SK-N-SH (cell line): ENCODE measurements around the gene PCNX3. TPM values are rescaled to one million over a fixed set of nuclear protein-coding genes. Genes with fewer than 3 reads are reported as not detected.

Experiments
- CTCF ChIA-PET: fragments of 300-600, 350-600 bp; formaldehyde crosslinking; extraction: SDS; loops from one replicate; lab custom pipeline; 2021; lab: Yijun Ruan, JAX
- POLR2A ChIA-PET: fragments of 350-600 bp; sonication (Branson Sonifier 250); formaldehyde crosslinking; extraction: SDS; loops from one replicate; lab custom pipeline; 2020; ENCODE audit warnings: antibody characterized with exemption, inconsistent platforms; lab: Yijun Ruan, JAX
- DNase-seq: peaks from one replicate; pipeline ENCODE4 v3.0.0; 2012
- H2AFZ ChIP-seq: fragments of 200-600 bp; sonication (generic); 2 replicates; pipeline ENCODE4 v1.8.1; 2016; ENCODE audit warnings: antibody characterized with exemption, mild to moderate bottlenecking, low read depth
- H3F3A ChIP-seq: fragments of 200-600 bp; sonication (generic); replicated peaks from 2 replicates; pipeline ENCODE3; 2016; ENCODE audit warnings: antibody characterized with exemption, mild to moderate bottlenecking; ENCODE audit not compliant: insufficient read depth
- H3K27ac ChIP-seq, 2 experiments: fragments of 200-500 bp in 1 of 2; fragments of 200-600 bp in 1 of 2; sonication (Bioruptor generic) in 1 of 2; sonication (generic), shearing (Covaris generic) in 1 of 2; 2 replicates each; pipeline versions ENCODE4 v1.5.1 to v1.6.1; 2014 to 2016; ENCODE audit warnings: low read depth in 2 of 2, inconsistent platforms in 1 of 2, low read length in 1 of 2, mild to moderate bottlenecking in 1 of 2, mixed read lengths in 1 of 2
- H3K27me3 ChIP-seq: fragments of 200-600 bp; sonication (generic), shearing (Covaris generic); 2 replicates; pipeline ENCODE4 v1.6.1; 2016; ENCODE audit warnings: mixed run types; ENCODE audit not compliant: insufficient read depth
- H3K36me3 ChIP-seq, 2 experiments: fragments of 200-500 bp in 1 of 2; fragments of 200-600 bp in 1 of 2; sonication (Bioruptor generic) in 1 of 2; sonication (generic) in 1 of 2; replicated peaks in 1 of 2; 2 replicates each; pipeline versions ENCODE3 to v1.5.1; 2014 to 2016; ENCODE audit warnings: low read length in 1 of 2, mild to moderate bottlenecking in 1 of 2; ENCODE audit not compliant: insufficient read depth in 2 of 2, control insufficient read depth in 1 of 2
- H3K4me1 ChIP-seq, 2 experiments: fragments of 200-500 bp in 1 of 2; fragments of 200-600 bp in 1 of 2; sonication (Bioruptor generic) in 1 of 2; sonication (generic), shearing (Covaris generic) in 1 of 2; 2 replicates each; pipeline versions ENCODE4 v1.5.1 to v1.6.1; 2014 to 2016; ENCODE audit warnings: low read depth in 1 of 2, low read length in 1 of 2, mixed run types in 1 of 2; ENCODE audit not compliant: insufficient read depth in 2 of 2, control insufficient read depth in 1 of 2
- H3K4me2 ChIP-seq: fragments of 200-600 bp; sonication (generic), shearing (Covaris generic); 2 replicates; pipeline ENCODE4 v1.6.1; 2017; ENCODE audit warnings: mixed run types
- H3K4me3 ChIP-seq, 2 experiments: fragments of 200-500 bp in 1 of 2; fragments of 200-600 bp in 1 of 2; sonication (Bioruptor generic) in 1 of 2; sonication (generic), shearing (Covaris generic) in 1 of 2; 2 replicates each; pipeline versions ENCODE4 v1.5.1 to v1.8.1; 2014 to 2016; ENCODE audit warnings: low read depth in 2 of 2, inconsistent platforms in 1 of 2, low read length in 1 of 2, mild to moderate bottlenecking in 1 of 2, mixed read lengths in 1 of 2, moderate library complexity in 1 of 2
- H3K79me2 ChIP-seq: fragments of 200-600 bp; sonication (generic); 2 replicates; pipeline ENCODE4 v1.8.1; 2017; ENCODE audit warnings: mild to moderate bottlenecking; ENCODE audit not compliant: insufficient read depth
- H3K9ac ChIP-seq: fragments of 200-600 bp; sonication (generic); 2 replicates; pipeline ENCODE4 v1.6.1; 2017; ENCODE audit warnings: mixed run types
- H3K9me2 ChIP-seq: fragments of 200-600 bp; sonication (generic); 2 replicates; pipeline ENCODE4 v1.6.1; 2017; ENCODE audit warnings: mixed run types
- H3K9me3 ChIP-seq: fragments of 200-600 bp; sonication (generic); 2 replicates; pipeline ENCODE4 v1.6.1; 2017; ENCODE audit warnings: mixed run types, mild to moderate bottlenecking, moderate library complexity
- H4K20me1 ChIP-seq: fragments of 200-600 bp; sonication (generic); 2 replicates; pipeline ENCODE4 v1.6.1; 2017; ENCODE audit warnings: mild to moderate bottlenecking, mixed run types; ENCODE audit not compliant: insufficient read depth
- CHD2 ChIP-seq: fragments of 150-350 bp; IDR thresholded peaks from 2 replicates; pipeline ENCODE4 v1.6.1; 2018; ENCODE audit warnings: low read length; ENCODE audit not compliant: partially characterized antibody
- ELF1 ChIP-seq: IDR thresholded peaks from 2 replicates; pipeline ENCODE4 v1.4.0; 2012
- EZH2phosphoT487 ChIP-seq: fragments of 200-600 bp; sonication (generic); IDR thresholded peaks from 2 replicates; pipeline ENCODE4 v1.6.1; 2017; ENCODE audit warnings: low read depth, mixed run types, mild to moderate bottlenecking, antibody characterized with exemption, moderate library complexity, borderline replicate concordance
- FOSL2 ChIP-seq: IDR thresholded peaks from 2 replicates; pipeline ENCODE4 v1.4.0; 2012; ENCODE audit warnings: low read depth, mild to moderate bottlenecking, moderate library complexity, borderline replicate concordance
- FOXM1 ChIP-seq: IDR thresholded peaks from 2 replicates; pipeline ENCODE4 v1.4.0; 2012; ENCODE audit warnings: low read depth, mild to moderate bottlenecking
- GABPA ChIP-seq: IDR thresholded peaks from 2 replicates; pipeline ENCODE4 v1.4.0; 2012; ENCODE audit warnings: low read depth, mild to moderate bottlenecking
- GATA2 ChIP-seq: sonication (generic); formaldehyde crosslinking; IDR thresholded peaks from 2 replicates; pipeline ENCODE4 v1.5.0; 2020; ENCODE audit warnings: mild to moderate bottlenecking, missing genetic modification reagents
- JUND ChIP-seq: IDR thresholded peaks from 2 replicates; pipeline ENCODE4 v1.4.0; 2012
- NRF1 ChIP-seq: IDR thresholded peaks from 2 replicates; pipeline ENCODE4 v1.6.1; 2012; ENCODE audit warnings: low read depth, mild to moderate bottlenecking, low read length
- POLR2AphosphoS5 ChIP-seq: IDR thresholded peaks from 2 replicates; pipeline ENCODE4 v1.6.1; 2012; ENCODE audit warnings: low read depth, low read length
- RCOR1 ChIP-seq: fragments of 150-350 bp; IDR thresholded peaks from 2 replicates; pipeline ENCODE4 v1.6.1; 2017; ENCODE audit warnings: antibody characterized with exemption, low read length
- RFX5 ChIP-seq: IDR thresholded peaks from 2 replicates; pipeline ENCODE4 v1.6.1; 2012; ENCODE audit warnings: mild to moderate bottlenecking, improper control_type of control experiment, low read length
- RXRA ChIP-seq: IDR thresholded peaks from 2 replicates; pipeline ENCODE4 v1.4.0; 2012; ENCODE audit warnings: low read depth, mild to moderate bottlenecking, borderline replicate concordance
- SMC3 ChIP-seq: IDR thresholded peaks from 2 replicates; pipeline ENCODE4 v1.6.1; 2012; ENCODE audit warnings: low read depth, low read length, improper control_type of control experiment
- TAF1 ChIP-seq: IDR thresholded peaks from 2 replicates; pipeline ENCODE4 v1.6.1; 2012; ENCODE audit warnings: low read depth, mild to moderate bottlenecking, low read length, moderate library complexity, borderline replicate concordance
- YY1 ChIP-seq: IDR thresholded peaks from 2 replicates; pipeline ENCODE4 v1.4.0; 2012; ENCODE audit warnings: low read depth, mild to moderate bottlenecking
- WGBS: methylation state at CpG from one replicate; pipeline ENCODE4 v1.1.6; 2017; ENCODE audit warnings: low lambda C conversion rate; 5-methylcytosine and 5-hydroxymethylcytosine counted together
- polyA plus RNA-seq, 3 experiments: library from polyadenylated mRNA; depleted of rRNA; stranded (reverse); fragments of >200 nt; gene quantifications; 2 replicates each; pipeline ENCODE4 v1.2.3, GENCODE V29; 2012
- TF ChIP-seq, protein P1 (sequence below): fragments of 200-600 bp; sonication (generic); IDR thresholded peaks from 2 replicates; pipeline ENCODE4 v1.6.1; 2017; ENCODE audit warnings: antibody characterized with exemption, mild to moderate bottlenecking, moderate library complexity
- TF ChIP-seq, protein P2 (sequence below): fragments of 150-350 bp; IDR thresholded peaks from 2 replicates; pipeline ENCODE4 v1.6.1; 2016; ENCODE audit warnings: mild to moderate bottlenecking, low read depth, low read length
- TF ChIP-seq, protein P3 (sequence below): IDR thresholded peaks from 2 replicates; pipeline ENCODE4 v1.6.1; 2012; ENCODE audit warnings: mild to moderate bottlenecking, low read depth, low read length, moderate library complexity
- TF ChIP-seq, protein P4 (sequence below): fragments of 150-350 bp; IDR thresholded peaks from 2 replicates; pipeline ENCODE4 v1.6.1; 2017; ENCODE audit warnings: antibody characterized with exemption, low read length, low read depth, borderline replicate concordance

PCNX3 gene
- polyA plus RNA-seq, 1 of the 3 experiments (the other 2 are of a cell fraction): 33.7 TPM

DNA sequence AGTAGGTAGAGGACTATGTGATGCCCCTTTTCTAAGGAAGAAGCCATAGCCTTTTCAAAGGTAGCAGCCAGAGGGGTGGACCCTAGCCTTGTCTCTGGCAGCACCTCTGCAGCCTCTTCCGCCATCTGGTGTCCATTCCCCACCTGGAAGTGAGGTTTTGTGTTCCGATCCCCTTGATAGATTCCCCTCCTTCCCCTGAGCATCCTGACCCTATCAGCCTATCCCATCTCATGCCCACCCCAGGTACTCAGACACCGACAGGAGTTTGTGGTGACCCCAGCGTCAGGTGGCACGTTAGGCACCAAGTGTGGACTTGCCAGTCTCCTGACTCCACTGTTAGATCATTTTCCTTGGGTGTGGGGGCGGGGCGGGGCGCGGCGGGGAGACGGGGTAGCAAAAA lies 43.6 kb upstream of the PCNX3 start (continued):
- TF ChIP-seq, protein P1, sequence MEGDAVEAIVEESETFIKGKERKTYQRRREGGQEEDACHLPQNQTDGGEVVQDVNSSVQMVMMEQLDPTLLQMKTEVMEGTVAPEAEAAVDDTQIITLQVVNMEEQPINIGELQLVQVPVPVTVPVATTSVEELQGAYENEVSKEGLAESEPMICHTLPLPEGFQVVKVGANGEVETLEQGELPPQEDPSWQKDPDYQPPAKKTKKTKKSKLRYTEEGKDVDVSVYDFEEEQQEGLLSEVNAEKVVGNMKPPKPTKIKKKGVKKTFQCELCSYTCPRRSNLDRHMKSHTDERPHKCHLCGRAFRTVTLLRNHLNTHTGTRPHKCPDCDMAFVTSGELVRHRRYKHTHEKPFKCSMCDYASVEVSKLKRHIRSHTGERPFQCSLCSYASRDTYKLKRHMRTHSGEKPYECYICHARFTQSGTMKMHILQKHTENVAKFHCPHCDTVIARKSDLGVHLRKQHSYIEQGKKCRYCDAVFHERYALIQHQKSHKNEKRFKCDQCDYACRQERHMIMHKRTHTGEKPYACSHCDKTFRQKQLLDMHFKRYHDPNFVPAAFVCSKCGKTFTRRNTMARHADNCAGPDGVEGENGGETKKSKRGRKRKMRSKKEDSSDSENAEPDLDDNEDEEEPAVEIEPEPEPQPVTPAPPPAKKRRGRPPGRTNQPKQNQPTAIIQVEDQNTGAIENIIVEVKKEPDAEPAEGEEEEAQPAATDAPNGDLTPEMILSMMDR: peak; percentile 58
- TF ChIP-seq ELF1: no peak
- TF ChIP-seq, all 33 proteins: peak for 3

DNA sequence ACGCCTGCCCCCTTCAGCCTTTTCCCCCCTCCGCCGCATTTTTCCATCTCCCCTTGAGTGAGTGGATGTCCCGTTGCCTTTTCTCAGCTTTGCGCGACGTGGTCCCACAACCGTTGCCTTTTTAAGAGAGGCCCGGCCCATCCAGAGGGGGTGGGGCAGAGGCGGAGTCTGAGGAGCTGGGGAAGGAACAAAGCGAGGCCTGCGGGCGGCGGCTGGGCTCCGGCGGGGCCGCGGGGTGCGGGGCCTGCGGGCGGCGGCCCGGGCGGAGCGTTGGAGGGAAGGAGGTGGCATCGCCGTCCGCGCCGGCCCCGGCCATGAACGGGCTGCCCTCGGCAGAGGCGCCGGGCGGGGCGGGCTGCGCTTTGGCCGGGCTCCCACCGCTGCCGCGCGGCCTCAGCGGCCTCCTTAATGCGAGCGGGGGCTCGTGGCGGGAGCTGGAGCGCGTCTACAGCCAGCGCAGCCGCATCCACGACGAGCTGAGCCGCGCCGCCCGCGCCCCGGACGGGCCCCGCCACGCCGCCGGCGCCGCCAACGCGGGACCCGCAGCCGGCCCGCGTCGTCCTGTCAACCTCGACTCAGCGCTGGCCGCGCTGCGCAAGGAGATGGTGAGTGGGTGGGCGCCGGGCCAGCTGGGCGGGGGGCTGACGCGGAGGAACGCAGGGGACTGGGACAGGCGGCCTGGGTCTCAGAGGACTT lies 43.1 kb upstream of the PCNX3 start, which contains the start of gene FAM89B:
Gene FAM89B, plus strand, starts transcription at position 183 of the 696 bp plus-strand sequence. Its CDS starts 132 bp downstream, at position 315.
- ChIA-PET POLR2A (interaction anchor here (1.0 to 2.0 kb wide), 10 partner anchors 9 to 74 kb away, joined by 3 to 10 read pairs (median 4); partner anchors contain the start of genes LTBP3 and MALAT1), CTCF (interaction anchor here (0.5 to 13.6 kb wide), 24 partner anchors 10 to 157 kb away, joined by 3 to 295 read pairs (median 6); partner anchors contain the start of genes KAT5, KCNK7, LTBP3 and MAP3K11)
- H3K27me3 ChIP-seq: no peaks in the 10 kb centered on the region
- H3K9me2 ChIP-seq: no peaks in the 10 kb centered on the region
- peaks cover 14% of the 10 kb centered on the region for H4K20me1 ChIP-seq
- peak within 1 kb of the TSS; percentile 95 for H3K4me2 ChIP-seq
- H3K4me1 ChIP-seq: peaks cover 49 to 58% of the 10 kb centered on the region in 2 experiments; a peak in 3 of 4 replicates
- no peak within 1 kb of the TSS for H2AFZ ChIP-seq
- peak within 1 kb of the TSS; percentile 76 to 99 for H3K4me3 ChIP-seq
- peaks cover 9 to 11% of the 10 kb centered on the region in 2 experiments for H3K36me3 ChIP-seq
- under 1% methylated on average over 13 of the region's 86 CpGs for WGBS
- peak within 1 kb of the TSS; percentile 77; the same call in 1 of the 2 replicates for H3K9ac ChIP-seq
- H3F3A ChIP-seq: peaks cover 43% of the 10 kb centered on the region
- no peaks in the 10 kb centered on the region for H3K9me3 ChIP-seq
- DNase-seq: peak; percentile 89
- H3K27ac ChIP-seq: peak within 1 kb of the TSS; percentile 77 to 81
- H3K79me2 ChIP-seq: peaks cover 67% of the 10 kb centered on the region
- TF ChIP-seq, protein P2, sequence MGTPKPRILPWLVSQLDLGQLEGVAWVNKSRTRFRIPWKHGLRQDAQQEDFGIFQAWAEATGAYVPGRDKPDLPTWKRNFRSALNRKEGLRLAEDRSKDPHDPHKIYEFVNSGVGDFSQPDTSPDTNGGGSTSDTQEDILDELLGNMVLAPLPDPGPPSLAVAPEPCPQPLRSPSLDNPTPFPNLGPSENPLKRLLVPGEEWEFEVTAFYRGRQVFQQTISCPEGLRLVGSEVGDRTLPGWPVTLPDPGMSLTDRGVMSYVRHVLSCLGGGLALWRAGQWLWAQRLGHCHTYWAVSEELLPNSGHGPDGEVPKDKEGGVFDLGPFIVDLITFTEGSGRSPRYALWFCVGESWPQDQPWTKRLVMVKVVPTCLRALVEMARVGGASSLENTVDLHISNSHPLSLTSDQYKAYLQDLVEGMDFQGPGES: no peak
- no peak for TF ChIP-seq JUND
- no peak for TF ChIP-seq GABPA
- no peak for TF ChIP-seq YY1
- TF ChIP-seq RFX5: no peak
- peak; percentile 25; the same call in 1 of the 2 replicates for TF ChIP-seq TAF1
- TF ChIP-seq RXRA: no peak
- TF ChIP-seq NRF1: peak; percentile 26; the same call in 1 of the 2 replicates
- TF ChIP-seq, protein P1: no peak
- no peak for TF ChIP-seq SMC3
- TF ChIP-seq, protein P3, sequence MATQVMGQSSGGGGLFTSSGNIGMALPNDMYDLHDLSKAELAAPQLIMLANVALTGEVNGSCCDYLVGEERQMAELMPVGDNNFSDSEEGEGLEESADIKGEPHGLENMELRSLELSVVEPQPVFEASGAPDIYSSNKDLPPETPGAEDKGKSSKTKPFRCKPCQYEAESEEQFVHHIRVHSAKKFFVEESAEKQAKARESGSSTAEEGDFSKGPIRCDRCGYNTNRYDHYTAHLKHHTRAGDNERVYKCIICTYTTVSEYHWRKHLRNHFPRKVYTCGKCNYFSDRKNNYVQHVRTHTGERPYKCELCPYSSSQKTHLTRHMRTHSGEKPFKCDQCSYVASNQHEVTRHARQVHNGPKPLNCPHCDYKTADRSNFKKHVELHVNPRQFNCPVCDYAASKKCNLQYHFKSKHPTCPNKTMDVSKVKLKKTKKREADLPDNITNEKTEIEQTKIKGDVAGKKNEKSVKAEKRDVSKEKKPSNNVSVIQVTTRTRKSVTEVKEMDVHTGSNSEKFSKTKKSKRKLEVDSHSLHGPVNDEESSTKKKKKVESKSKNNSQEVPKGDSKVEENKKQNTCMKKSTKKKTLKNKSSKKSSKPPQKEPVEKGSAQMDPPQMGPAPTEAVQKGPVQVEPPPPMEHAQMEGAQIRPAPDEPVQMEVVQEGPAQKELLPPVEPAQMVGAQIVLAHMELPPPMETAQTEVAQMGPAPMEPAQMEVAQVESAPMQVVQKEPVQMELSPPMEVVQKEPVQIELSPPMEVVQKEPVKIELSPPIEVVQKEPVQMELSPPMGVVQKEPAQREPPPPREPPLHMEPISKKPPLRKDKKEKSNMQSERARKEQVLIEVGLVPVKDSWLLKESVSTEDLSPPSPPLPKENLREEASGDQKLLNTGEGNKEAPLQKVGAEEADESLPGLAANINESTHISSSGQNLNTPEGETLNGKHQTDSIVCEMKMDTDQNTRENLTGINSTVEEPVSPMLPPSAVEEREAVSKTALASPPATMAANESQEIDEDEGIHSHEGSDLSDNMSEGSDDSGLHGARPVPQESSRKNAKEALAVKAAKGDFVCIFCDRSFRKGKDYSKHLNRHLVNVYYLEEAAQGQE: no peak
- TF ChIP-seq, protein P4, sequence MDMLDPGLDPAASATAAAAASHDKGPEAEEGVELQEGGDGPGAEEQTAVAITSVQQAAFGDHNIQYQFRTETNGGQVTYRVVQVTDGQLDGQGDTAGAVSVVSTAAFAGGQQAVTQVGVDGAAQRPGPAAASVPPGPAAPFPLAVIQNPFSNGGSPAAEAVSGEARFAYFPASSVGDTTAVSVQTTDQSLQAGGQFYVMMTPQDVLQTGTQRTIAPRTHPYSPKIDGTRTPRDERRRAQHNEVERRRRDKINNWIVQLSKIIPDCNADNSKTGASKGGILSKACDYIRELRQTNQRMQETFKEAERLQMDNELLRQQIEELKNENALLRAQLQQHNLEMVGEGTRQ: no peak
- TF ChIP-seq FOXM1: no peak
- no peak for TF ChIP-seq EZH2phosphoT487
- TF ChIP-seq POLR2AphosphoS5: peak; percentile 28
- TF ChIP-seq RCOR1: no peak
- TF ChIP-seq GATA2: no peak
- peak; percentile 53 for TF ChIP-seq CHD2
- no peak for TF ChIP-seq FOSL2
